Measurements from ENCODE around the gene KIF18B.

Gene KIF18B

DNA sequence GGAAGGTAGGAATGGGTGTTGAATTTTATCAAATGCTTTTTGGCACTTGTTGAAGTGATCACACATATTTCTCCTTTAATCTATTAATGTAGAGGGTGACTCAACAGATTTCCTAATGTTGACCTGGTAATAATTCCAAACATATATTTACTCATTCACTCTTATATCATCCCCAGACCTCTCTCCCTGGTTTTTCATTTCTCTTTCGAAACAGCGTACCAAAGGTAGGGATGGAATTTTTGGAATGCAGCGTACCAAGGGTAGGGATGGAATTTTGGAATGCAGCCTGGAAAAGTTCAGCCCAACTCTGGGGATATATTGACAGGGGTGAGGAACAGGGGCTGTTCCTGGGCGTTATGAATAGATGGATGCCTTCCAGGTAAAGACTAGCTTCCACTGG lies 7.3 kb downstream of the KIF18B start:
- no peak for DNase-seq (ENCODE audit: low read depth in 3 of 3)

DNA sequence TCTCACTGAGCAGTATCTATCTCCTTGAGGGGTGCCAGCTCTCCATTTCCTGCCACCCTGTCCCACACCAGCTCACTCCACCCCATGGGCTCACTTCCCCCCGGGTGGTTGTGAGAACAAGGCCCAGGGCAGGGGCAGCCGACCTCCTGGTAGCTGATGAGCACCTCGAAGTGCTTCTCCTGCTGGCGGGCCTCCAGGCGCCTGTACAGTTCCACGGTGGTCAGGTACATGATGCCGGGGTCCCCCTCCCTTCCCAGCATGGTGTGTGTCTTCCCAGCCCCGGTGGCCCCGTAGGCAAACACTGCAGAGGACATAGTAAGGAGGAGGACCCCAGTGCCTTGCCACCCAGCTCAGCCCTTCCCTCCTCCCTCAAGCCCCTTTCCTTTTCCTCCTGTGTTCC lies 12.5 kb downstream of the KIF18B start:
- no peak for DNase-seq (ENCODE audit: low read depth in 3 of 3)

DNA sequence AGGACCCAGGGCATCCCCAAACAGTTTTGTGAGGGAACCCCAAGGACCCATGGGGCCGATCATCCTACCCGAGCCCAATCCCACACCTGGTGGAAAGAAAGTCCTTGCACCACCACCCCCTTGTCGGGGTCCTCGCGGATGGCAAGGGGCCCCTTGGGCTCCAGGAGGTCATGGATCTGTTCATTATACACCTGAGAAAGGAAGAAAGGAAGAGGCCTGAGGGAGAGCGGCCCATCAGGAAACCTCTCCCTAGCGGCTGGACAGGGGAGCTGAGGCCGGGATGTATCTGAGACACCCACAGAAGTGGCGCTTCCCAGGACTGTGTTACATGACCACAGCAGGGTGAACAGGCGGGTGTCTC lies 12.8 kb downstream of the KIF18B start:
- no peak for DNase-seq (ENCODE audit: low read depth in 3 of 3)

DNA sequence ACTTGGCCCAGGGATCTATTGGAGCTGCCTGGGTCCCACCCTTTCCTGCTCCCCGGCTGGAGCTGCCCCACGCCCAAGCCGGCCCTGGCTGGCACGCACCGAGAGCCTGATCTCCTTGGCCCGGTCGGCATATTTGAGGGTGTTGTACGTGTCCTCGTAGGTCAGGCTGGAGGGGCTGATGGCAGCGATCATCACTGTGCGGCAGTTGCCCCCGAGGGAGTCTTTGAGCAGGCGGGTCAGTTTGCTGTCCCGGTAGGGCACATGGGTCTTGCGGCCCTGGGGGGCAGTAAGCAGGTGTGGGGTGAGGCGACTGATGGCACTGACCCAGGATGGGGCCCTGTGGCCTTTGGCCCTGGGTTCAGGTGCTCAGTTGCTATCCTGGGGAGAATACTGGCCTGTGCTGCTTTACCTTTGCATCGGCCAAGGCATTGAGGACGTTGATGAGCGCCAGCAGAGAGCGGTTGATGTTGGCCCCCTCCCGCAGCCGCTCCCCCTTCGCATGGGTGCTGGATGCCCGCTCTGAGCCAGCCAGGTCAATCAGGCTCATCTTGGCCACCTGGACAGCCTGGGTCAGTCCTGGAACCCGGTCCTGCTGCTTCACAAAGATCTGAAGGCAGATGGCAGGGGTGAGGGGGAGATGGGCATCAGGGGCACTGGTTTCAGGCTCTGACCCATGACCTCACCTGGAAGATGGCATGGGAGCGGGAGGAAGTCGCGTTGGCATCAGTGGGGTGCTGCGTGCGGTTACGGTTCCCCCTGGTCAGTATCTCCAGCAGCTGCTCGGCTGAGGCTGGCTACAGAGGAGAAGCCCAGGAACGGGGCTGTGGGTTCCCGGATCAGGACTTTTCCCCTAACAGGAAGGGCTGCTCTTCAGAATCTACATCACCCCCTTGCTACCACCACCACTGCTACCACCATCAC lies 13.5 kb downstream of the KIF18B start:
- DNase-seq (ENCODE audit: low read depth in 3 of 3) = no peak

DNA sequence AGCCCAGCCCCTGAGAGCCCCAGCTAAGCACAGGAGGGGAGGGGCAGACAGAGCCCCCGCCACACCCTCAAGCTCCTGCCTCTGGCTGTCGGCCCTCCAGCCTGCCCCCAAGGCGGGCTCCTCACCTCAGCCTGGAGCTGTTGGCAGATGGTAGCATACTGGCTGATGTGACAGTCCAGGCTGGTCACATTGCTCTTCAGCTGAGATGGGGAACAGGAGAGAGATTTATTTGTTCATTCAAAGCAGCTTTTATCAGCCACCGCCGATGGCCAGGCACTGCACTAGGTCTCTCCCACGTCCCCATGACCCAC lies 14.8 kb downstream of the KIF18B start:
- no peak for DNase-seq (ENCODE audit: low read depth in 3 of 3)

DNA sequence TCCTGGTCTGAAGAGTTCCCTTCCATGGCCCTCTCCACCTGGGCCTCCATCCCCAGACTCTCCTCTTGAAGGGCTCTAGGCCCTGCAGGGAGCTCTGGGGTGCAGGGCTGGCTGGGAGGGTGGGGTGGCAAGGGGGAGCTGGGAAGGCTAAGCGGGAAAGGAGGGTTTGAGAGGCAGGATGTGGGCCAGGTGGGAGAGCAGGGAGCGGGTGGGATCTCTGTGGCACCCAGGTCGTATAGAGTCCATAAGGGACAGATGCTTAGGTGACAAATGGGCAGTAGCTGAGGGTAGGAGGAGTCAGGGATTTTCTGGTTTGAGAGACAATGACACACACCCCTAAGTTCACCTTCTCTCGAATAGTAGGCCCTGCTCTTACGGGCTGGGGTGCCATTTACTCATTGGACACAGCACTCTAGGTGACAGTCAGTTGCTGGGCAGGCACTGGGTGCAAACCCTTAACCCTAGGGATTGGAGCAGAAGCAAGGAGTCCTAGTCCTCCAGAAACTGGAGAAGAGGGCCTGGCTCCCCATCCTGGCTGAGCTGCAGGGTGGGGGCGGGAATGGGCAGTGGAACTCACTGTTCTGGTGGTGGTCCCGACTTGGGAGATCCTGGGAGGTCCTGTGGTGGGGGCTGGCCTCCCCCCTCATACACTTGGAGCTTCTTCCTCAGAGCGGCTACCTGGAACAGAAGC lies 15.3 kb downstream of the KIF18B start:
- DNase-seq (ENCODE audit: low read depth in 3 of 3) = no peak

DNA sequence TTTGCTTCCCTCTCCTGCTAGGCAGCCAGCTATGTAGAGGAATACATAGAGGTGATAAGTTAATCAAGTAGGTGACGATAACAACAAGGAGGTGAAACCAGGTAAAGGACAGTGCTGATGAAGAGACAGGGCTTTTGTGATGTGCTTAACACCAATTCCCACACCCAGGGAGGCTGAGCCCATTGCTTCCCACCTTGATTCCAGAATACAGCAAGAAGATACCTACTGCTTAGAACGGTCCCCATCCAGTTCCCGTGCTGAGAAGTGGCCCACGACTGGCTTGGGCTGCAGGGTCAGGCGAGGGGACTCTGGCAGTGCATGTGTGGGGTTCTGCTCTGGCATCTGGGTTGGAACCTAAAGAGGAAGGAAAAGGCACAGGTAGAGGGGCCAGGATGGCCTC lies 16.2 kb downstream of the KIF18B start:
- no peak for DNase-seq (ENCODE audit: low read depth in 3 of 3)

DNA sequence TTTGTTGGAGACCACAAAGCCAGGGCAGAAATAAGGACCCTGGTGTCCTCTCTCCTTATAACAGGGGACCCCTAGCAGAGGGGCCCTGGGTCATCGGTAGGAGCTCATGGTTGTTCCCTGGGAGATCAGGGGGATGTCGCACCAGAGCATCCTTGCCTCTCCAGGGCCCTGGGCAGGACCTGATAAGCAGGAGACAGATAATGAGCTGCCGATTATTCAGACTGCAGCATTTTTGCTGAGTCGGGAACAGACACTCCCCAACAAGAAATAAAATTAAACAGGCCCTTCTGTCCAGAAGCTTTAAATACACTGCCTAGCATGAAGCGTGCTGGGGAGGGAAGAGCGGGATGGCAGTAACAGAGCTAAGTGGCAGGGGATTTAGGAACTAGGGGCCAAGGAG lies 16.9 kb downstream of the KIF18B start:
- DNase-seq (ENCODE audit: low read depth in 3 of 3) = no peak

DNA sequence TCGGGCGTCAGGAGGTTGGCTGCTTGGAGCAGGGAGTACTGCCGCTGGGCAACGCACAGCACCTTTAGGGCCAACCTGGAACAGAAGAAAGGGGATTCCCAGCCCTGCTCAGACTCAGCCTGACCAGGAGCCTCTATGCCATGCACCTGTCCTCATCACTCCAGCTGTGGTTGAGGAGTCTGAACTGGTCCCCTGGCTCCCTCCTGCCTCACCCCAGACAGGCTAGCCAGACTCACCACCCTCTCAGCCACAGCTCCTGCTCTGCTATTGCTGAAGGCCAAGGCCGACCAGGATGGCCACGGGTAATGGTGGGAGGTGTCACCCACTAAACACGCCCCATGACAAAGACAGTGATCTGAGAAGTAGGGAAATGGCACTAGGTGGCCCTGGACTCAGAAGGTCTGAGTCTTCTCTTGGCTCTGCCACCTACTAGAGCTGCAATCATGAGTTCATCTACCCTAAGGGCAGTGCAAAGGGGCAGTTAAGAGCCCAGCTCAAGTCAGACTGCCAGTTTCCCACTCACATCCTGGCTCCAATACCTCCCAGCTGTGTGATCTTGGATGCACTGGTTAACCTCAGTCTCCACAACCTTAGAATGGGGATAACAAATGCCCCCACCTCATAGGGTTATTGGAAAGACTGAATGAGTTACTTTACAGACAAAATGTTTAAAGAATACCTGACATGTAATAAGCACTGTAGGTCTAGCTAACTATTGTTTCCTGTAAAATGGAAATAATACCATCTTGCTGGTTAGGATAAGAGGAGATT lies 18.4 kb downstream of the KIF18B start:
- DNase-seq (ENCODE audit: low read depth in 3 of 3) = no peak

DNA sequence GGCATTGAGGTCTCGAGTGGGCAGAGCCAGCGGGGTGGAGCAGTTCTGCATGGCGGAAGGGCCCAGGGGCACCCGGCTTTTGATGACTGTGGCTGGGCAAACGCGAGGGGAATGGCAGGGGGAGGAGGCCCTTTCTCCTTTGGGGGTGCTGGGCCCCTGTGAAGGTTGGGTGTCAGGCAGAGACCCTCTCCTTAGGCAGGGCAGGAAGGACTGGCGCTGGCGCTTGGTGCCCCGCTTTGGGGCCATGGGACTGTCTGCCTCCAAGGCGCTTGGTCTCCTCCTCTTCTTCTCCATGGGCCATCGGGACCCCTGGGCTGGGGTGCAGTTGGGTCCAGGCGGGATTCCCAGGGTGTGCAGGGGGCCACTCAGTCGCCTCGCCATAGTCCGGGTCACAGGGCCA lies 19.4 kb downstream of the KIF18B start:
- DNase-seq (ENCODE audit: low read depth in 3 of 3) = no peak

DNA sequence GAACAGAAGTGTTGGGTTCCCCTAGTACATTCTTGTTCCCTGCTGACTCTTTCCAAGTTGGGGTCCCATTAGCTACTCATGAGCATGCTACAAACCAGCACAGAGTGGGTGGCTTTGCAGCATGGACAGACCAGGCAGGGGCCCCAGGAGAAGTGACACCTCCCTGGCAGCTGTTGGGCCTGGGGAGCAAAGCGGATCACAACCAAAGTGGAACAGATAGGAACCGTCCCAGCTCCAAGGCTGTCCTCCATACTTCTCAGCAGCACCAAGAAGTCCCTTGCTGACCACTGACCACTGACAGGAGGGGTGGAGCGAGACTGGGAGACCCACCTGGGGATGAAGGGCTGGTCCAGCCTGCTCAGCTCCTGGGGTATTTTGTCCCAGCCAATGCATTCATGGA lies 19.9 kb downstream of the KIF18B start:
- no peak for DNase-seq (ENCODE audit: low read depth in 3 of 3)

DNA sequence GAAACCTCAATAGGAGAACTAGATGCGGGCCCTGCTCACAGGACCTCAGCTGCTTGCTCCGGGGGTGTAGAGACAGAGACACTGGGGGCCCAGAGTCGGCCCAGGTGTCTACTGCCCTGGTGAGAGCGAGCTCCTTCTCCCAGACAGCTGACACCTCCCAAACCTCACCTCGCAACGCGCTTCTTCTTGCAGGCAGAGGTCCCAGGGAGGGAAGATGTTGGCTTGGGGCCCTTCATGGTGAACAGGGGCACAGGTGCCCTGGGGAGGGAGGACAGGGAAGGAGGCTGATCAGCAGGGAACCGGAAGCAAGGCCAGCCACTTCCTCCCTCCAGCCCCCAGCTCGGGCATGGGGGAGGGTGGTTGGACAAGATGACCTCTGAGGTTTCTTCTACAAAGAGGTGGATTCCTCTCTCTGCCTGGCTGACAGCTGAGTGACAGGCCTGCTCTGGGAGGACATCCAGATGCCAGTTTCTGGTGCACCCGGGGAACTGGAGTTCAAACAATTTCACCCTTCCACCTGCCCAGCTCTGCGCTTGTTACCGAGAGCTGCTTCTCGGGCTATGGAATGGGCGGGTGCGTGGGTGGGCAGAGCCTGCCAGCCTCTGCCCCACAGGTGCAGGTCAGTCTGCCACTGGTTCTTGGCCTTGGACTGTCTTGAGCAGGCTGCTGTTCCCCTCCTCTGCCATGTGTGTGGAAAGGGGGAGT lies 20.6 kb downstream of the KIF18B start:
- DNase-seq (ENCODE audit: low read depth in 3 of 3) = no peak

DNA sequence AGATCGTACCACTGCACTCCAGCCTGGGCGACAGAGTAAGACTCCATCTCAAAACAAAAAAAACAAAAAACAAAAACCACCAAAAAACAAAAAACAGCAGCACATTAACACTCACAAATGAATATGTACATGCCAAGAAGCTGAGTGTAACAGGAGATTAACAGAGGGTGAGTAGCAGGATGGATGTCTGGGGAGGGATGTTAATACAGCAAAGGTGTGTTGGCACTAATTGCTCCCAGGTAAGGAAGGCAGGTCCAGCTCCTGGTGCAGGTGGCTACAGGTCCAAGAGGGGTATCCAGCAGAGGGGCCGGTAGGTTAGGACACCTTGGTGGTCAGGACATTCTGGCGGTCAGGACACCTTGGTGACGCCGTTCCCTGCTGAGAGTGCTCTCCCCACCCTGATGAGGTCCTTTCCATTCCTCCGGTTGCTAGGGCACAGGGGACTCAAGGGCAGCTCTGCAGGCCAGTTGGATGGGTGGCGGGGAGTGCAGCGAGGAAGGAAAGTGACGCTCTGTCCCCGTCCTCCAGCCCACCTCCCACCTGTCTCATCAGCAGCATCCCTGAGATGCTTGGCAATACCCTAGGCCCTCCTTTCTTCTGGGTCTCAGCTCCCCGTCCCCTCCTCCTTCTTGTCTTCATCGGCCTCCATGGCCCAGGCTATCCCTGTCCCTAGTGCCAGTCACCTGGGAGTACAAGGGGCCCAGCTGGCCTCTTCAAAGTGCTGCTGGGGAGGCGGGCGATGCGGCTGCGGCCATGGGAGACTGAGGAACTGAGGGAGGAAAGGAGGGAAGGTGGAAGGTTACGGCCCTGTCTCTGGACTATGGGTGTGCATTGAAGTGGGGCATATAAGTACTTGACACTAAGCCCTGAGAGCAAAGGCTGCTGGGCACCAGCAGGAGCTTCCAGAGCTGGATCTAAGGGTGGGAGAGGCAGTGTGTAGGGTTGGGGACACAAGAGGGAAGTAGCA lies 21.6 kb downstream of the KIF18B start:
- no peak for DNase-seq (ENCODE audit: low read depth in 3 of 3)

DNA sequence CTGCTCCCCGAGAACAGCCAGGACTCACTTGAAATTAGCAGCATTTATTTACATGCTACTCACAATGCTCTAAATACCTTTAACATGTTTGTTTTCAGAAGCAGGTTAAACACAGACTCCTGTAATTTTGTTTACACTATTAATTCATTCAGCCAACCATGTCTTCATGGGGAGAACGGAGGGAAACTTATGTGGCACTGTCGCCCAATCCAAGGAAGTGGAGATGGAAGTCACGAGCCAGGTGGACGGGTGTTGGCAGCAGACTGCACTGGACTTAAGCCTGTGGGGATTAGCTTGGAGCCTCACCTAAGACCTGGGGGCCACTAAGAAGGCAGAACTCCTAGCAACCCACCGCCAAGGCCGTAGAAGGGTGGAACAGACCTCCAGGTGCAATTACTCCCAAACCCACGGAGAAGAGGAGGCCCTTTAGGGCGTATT lies 23.4 kb downstream of the KIF18B start:
- DNase-seq (ENCODE audit: low read depth in 3 of 3) = no peak

DNA sequence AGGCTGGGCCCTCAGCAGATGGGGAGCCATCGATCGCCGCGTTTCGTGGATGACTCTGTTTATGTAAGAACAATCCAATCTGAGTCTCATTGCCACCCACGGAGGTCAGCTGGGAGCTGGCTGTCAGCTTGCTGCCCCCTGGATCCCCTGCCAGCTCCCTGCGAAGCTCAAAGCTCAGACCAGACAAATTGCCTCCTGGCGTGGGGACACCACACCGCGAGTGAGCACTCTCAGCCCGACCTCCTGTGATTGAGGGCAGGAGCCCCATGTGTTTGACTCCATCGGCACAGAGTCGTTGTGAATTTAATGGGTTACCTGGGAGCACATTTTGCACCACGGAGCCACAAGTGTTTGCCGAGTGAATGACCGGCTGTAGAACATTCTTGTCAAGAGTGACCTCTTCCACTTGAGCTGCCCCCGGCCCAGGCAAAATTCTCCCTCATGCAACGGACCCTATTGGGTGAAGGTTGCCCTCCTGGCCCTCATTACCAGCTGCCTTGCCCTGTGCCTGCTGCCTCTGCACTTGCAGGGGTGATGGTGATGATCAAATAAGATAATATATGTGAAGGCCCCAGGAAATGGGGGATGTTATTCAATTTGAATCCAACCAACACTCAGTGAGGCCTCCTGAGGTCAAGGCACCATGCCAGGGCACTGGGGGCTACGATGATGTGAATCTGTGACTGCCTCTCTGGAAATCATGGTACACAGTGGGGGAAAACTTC lies 24.7 kb downstream of the KIF18B start:
- no peak for DNase-seq (ENCODE audit: low read depth in 3 of 3)

DNA sequence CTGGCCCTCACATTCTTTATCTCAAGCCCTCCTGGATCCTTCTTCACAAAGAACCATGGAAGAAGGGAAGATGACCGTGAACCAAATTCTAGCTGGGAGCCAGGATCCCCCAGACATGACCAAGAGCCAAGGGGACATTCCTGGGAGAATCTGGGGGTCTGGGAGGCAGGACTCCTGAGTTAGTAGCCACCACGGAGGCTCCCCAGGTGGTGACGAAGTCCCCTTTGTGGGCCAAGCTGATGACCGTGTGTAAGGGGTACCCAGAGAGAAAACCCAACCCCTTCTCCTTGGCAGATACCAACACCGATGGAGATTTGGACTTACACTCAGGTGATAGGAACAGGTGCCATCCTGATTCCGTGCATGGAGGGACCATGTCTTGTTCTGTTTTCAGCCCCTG lies 25.4 kb downstream of the KIF18B start:
- DNase-seq (ENCODE audit: low read depth in 3 of 3) = no peak

DNA sequence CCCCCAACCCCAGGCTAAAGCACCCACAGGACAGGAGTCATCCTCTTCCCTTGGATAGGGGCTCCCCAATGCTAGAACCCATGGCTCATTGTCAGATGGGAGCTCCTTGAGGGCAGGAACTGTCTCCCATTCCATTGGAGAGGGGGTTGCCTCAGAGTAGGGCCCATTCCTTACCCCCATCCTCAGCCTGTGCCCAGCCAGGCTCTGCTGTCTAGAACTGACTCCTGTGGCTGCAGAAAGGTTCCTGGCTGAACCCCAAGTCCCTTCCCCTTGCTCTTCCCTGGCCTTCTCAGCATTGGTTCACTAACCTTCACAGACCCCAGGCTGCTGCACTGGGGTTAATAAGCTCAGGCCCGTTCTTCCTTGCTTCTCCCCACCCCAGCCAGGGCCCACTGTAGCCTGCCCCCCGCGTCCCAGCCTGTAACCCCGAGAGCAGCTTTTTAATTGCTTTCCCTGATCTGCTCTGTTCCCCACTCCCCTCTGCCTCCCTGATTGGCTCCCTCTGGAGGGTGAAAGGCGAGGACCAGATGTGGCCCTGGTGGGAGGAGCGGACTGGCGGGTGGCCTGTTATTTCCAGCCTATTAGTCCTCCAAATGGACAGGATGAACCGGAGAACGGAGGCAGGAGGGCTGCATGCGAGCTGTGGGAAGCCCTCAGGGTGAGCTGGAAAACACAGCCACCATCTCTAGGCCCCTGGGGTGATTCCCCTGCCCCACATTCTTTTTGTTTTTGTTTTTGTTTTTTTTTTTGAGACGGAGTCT lies 26.3 kb downstream of the KIF18B start:
- no peak for DNase-seq (ENCODE audit: low read depth in 3 of 3)

DNA sequence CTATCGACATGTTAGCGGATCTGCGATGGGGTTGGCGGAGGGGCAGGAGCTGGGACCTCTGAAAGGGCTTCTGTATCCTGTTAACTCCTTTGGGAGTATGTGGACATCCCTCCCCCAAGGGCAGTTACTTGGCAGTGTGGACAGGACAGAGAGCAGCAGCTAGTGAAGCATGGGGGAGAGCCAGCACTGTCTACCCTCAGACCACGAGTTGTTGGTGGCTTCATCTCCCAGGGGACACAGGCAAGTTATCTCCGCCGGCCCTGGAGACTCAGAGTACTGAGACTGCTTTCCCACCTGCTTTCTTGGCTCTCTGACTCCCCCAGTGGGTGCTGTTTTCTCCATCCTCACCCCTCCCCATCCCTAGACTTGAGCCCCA lies 27.0 kb downstream of the KIF18B start:
- no peak for DNase-seq (ENCODE audit: low read depth in 3 of 3)

DNA sequence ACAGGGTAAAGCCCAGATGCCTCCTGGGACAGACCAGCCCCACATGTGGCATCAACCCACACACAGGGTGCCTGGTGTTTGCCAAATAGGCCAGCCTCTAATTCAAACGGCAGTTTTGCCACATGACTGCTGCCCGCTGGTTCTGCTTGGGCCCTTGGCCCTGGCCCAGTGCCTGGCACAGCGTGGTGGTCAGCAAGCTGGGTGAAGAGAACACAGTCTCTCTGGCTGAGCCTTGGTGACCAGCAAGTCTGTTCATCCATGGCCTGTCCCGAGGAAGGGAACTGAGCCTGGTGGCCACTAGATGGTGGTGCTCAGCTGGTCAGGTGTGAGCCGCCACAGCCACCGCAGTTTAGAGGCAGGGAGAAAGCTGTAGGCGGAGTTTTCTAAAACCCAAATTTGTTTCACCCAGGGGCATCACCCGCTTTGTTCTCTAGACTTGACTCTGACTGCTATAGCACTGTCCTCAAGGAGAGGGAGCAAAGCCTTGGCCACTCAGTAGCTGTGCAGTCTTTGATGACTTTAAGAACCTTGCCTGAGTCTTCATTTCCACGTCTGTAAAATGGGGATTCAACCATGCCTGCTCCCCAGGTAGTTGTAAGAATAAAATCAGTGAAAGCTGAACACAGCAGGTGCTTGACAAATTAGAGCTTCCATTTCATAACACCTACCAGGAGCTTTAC lies 27.5 kb downstream of the KIF18B start:
- DNase-seq (ENCODE audit: low read depth in 3 of 3) = peak; percentile 23 to 63 (median 24)

Measured in stimulated activated CD4-positive, alpha-beta T cell treated with anti-CD3 and anti-CD28 coated beads, TNF-alpha, amount 100 ng/mL, for 24 hours (primary cell).